Measurements from ENCODE around the gene GBA2. TPM values are rescaled to one million over a fixed set of nuclear protein-coding genes. Genes with fewer than 3 reads are reported as not detected.

GBA2 gene
- total RNA-seq, 6 donors from 2014 or later = 60.4 to 189 (median 77.0) TPM

- Histone ChIP-seq H3K4me1 (peaks cover 60 to 73% (median 62%) of the 10 kb centered on the region in 4 donors), H3K27ac (peak overlapping the region; percentile 94 to 99 (median 97)), H3K4me3 (peak overlapping the region; percentile 16 to 85 (median 64)), H3K9me3 (no peaks in the 10 kb centered on the region), H3K27me3 (no peaks in the 10 kb centered on the region), H3K36me3 (peaks cover under 1 to 23% (median 14%) of the 10 kb centered on the region in 4 donors)
- ATAC-seq (ENCODE audit: low FRiP score in 2 of 2) = peak in 1 of 2 donors; percentile 38
- 14 to 18% methylated on average over 6 of the region's 6 CpGs for WGBS, 2 donors
- TF ChIP-seq POLR2A (IDR thresholded peaks at IDR 0.05) = no peak
- TF ChIP-seq CTCF (IDR thresholded peaks at IDR 0.05) = peak; percentile 31 to 53 (median 48)
- TF ChIP-seq EP300 (IDR thresholded peaks at IDR 0.05) = no peak
- TF ChIP-seq POLR2AphosphoS5 (IDR thresholded peaks at IDR 0.05) = peak; percentile 7 to 25
- peak in 1 of 2 donors; percentile 83 for DNase-seq
Observed at GRCh38 chr9:35729700-35730485, 19.1 kb downstream of the GBA2 start.

GRCh38 chr9:35729101-35729500, 19.9 kb downstream of the GBA2 start:
- Histone ChIP-seq H3K4me3 (peak overlapping the region; percentile 16 to 85 (median 64)), H3K27me3 (no peaks in the 10 kb centered on the region), H3K9me3 (no peaks in the 10 kb centered on the region), H3K36me3 (peaks cover 8 to 23% (median 20%) of the 10 kb centered on the region in 4 donors), H3K27ac (peak overlapping the region; percentile 94 to 99 (median 97)), H3K4me1 (peaks cover 57 to 68% (median 62%) of the 10 kb centered on the region in 4 donors)
- ATAC-seq (ENCODE audit: low FRiP score in 2 of 2) (no peak), DNase-seq (no peak)
- WGBS, 2 donors = 45 to 55% methylated on average over 3 of the region's 3 CpGs
- TF ChIP-seq EP300 (IDR thresholded peaks at IDR 0.05) = no peak
- TF ChIP-seq POLR2AphosphoS5 (IDR thresholded peaks at IDR 0.05) = no peak
- TF ChIP-seq POLR2A (IDR thresholded peaks at IDR 0.05) = no peak
- TF ChIP-seq CTCF (IDR thresholded peaks at IDR 0.05) = no peak

GRCh38 chr9:35728041-35728971, 20.7 kb downstream of the GBA2 start:
- TF ChIP-seq EP300 (IDR thresholded peaks at IDR 0.05) (no peak), POLR2A (IDR thresholded peaks at IDR 0.05) (peak in 3 of 4 donors; percentile 14 to 53 (median 25)), CTCF (IDR thresholded peaks at IDR 0.05) (no peak), POLR2AphosphoS5 (IDR thresholded peaks at IDR 0.05) (peak; percentile 43 to 76)
- 3 to 8% methylated on average over 10 of the region's 10 CpGs for whole genome bisulfite sequencing, 2 donors
- peaks cover 50 to 60% (median 56%) of the 10 kb centered on the region in 4 donors for H3K4me1 ChIP-seq
- H3K9me3 ChIP-seq = no peaks in the 10 kb centered on the region
- peak in 1 of 2 donors; percentile 6 for ATAC-seq (ENCODE audit: low FRiP score in 2 of 2)
- DNase-seq = peak in 1 of 2 donors; percentile 88
- no peaks in the 10 kb centered on the region for H3K27me3 ChIP-seq
- H3K36me3 ChIP-seq = peaks cover 16 to 31% (median 28%) of the 10 kb centered on the region in 4 donors
- H3K27ac ChIP-seq = peak overlapping the region; percentile 94 to 99 (median 97)
- H3K4me3 ChIP-seq = peak overlapping the region in 3 of 4 donors; percentile 11 to 85 (median 63)

GRCh38 chr9:35727676-35728040, 21.4 kb downstream of the GBA2 start:
- Histone ChIP-seq H3K4me3 (peak overlapping the region in 3 of 4 donors; percentile 11 to 85 (median 63)), H3K4me1 (peaks cover 46 to 56% (median 50%) of the 10 kb centered on the region in 4 donors), H3K27ac (peak overlapping the region; percentile 94 to 99 (median 97)), H3K27me3 (no peaks in the 10 kb centered on the region), H3K36me3 (peaks cover 21 to 38% (median 33%) of the 10 kb centered on the region in 4 donors), H3K9me3 (no peaks in the 10 kb centered on the region)
- TF ChIP-seq POLR2A (IDR thresholded peaks at IDR 0.05) = no peak
- TF ChIP-seq POLR2AphosphoS5 (IDR thresholded peaks at IDR 0.05) = no peak
- TF ChIP-seq EP300 (IDR thresholded peaks at IDR 0.05) = no peak
- TF ChIP-seq CTCF (IDR thresholded peaks at IDR 0.05) = no peak
- ATAC-seq (ENCODE audit: low FRiP score in 2 of 2) (no peak), DNase-seq (no peak)
- WGBS, 2 donors = 19 to 21% methylated on average over 5 of the region's 5 CpGs
